COLO668 (cell line): ENCODE measurements around the gene PDE3A.

Experiments
- DNase-seq: peaks from one replicate; lab custom pipeline; 2025; ENCODE audit not compliant: unreplicated experiment; lab: John Stamatoyannopoulos, UW

The PDE3A gene

GRCh38 chr12:20490213-20490612, 121.9 kb downstream of the PDE3A start:
- DNase-seq, result no peak

DNA sequence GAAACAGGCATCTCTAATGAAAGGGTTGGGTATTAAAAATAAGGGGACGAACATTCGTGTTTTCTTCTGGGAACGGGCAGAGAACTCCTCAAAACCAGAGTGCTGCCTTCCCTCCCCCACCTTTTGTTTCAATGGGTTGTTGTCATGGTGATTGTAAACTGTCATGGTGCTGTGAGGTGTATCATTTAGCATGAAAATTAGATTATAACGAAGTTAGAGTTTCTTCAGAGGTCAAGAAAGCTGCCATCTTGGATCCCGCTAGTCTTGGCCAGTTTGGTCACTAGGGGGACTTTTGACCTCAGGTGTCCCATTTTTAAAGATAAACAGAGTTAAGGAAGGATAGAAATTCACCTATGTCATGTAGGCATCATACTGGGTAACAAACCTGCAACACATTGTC, 123.0 kb downstream of the PDE3A start:
- no peak for DNase-seq

- DNase-seq, result no peak
These were observed 124.0 kb downstream of the PDE3A start for GRCh38 chr12:20492251-20492760.

DNA sequence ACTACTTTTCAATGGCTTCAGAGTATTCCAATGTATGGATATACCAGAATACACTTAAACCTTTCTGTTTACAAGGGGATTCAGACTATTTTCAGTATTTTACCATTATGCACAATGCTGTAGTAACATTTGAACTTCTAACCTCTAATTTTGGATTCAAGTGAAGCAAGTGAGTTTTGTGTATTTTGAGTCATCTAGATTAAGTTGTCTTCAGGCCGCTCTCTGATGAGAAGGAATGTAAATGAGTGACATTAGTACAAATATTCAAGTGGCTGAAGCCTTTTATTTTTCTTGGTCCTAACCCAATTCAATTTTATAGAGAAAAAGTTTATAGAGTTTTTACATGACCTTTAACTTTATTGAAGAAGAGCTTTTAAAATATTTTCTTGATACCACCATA, 125.6 kb downstream of the PDE3A start:
- no peak for DNase-seq

DNA sequence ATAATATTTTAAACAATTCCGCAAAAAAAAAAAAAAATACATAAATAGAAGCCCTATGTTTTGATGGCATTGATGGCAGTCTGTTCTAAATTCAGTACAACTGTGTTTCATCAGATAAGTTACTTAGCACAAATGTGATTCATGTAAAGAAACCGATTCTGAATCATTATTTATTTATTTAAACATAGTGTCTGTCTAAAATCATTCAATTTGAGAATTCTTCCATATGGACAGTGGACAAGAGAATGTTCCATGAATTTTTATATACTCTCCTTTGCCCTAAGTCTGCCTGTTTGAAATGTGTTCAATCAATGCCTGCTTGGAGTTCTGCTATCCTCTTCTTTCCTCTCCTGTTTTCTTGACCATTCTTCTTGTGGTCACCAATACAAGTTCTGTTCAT, 126.5 kb downstream of the PDE3A start:
- no peak for DNase-seq

DNA sequence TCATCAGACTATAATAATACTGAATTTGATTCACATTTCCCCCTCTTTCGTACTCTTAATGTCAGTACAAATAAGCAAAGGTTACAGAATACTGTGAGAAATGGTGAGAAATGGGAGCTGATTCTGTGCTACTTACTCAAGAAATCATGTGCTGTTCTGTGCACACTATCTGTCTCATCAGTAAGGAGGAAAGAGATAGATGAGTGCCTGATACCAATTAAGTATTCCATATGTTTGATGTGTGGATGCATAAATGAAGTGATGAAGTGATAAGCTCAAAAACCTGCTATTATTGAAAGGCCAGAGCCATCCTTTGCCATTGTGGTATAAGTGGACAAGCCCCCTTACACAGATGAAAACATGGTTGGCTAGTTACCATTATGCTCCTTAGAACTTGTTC, 127.7 kb downstream of the PDE3A start:
- DNase-seq, result no peak

GRCh38 chr12:20497707-20498106, 129.4 kb downstream of the PDE3A start:
- DNase-seq, result no peak

- no peak for DNase-seq
These were observed 133.6 kb downstream of the PDE3A start for GRCh38 chr12:20501958-20502357.

GRCh38 chr12:20503858-20504257, 135.5 kb downstream of the PDE3A start:
- DNase-seq, result no peak

GRCh38 chr12:20505056-20505455, 136.7 kb downstream of the PDE3A start:
- no peak for DNase-seq

DNA sequence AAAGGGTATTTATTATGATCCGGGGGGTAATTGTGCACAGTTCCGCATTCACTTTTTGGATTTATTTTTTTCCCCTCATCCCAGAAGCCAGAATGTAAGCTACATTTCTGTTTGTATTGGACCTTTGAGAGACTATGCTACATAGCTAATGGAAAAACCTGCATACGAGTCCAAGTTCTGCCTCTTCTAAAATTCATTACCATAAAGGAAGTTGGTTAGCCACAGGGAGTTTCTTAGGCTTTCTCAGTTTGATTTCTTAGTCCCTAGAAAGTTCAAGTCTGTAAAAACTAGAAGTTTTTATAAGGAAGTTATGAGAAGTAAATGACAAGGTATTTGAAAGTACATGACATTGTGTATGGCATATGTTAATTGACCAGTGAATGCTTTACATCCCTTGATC, 138.7 kb downstream of the PDE3A start:
- DNase-seq, result no peak

DNA sequence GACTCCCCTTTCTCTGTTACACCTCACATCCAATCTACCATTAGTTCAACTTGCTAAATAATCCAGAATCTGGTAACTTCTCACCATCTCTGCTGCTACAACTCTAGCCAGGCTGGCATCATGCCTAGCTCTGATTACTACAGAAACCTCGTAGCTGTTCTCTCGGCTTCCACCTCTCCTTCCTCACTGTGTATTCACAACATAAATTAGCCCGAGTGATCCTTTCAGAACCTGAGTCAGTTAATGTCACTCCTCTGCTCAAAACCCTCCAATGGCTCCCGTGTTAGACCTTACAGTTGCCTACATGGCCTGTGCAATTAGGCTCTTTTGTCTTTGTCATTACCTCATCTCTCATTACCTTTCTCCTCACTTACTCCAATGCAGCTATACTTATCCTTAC, 139.4 kb downstream of the PDE3A start:
- DNase-seq, result no peak

DNA sequence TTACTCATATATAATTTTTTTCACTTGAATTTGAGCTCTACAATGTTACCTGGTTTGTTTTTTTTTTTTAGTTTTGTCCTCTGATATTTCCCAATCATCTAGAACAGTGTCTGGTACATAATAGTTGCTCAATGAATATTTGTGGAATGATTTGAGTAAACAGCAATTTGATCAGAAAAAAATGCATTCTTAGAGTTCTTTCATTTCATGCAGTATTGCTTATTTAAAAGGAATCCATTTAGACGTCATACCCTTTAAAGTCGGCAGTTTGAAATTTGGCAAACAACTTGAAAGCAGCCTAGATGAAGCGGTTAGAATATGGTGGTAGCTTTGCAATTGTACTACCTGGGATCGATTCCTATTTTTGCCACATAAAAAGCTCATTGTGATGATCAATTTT, 140.0 kb downstream of the PDE3A start:
- DNase-seq, result no peak

- DNase-seq, result no peak
These were observed 140.6 kb downstream of the PDE3A start for GRCh38 chr12:20508962-20509361.

DNA sequence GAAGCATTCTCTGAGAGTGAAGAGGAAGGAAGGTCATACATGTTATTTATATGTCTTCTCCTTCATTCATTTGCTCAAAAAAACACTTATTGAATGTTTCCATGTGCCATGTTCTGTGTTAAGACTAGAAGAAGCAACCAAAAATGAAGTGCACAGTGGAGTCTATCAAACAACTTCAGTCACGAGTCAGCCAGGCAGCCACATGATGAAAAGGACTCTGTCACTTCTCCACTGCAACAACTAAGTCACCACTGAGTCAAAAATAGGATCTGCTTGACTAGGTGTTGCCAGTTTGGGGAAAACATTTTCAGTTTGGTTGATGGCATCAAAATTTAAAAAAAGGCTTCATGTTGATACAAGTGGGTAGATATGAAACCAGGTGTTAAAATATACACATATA, 142.5 kb downstream of the PDE3A start:
- no peak for DNase-seq

DNA sequence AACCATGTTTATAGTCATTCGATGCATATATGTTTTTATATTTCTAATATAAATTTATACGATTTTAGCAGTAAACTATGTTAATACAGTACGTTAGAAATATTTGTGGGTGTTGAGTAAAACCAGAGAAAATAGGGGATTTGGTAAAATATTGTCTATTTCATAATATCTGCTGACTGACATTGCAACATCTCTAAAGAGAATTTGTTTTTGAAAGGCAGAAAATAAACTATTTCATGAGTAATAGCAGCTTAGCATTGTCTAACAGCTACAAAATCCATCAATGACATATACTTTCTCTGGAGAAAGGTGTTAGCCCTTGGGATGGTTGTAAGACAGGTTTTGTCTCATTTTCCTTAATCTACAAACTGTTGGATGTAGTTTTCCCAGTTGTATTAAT, 144.9 kb downstream of the PDE3A start:
- no peak for DNase-seq

DNA sequence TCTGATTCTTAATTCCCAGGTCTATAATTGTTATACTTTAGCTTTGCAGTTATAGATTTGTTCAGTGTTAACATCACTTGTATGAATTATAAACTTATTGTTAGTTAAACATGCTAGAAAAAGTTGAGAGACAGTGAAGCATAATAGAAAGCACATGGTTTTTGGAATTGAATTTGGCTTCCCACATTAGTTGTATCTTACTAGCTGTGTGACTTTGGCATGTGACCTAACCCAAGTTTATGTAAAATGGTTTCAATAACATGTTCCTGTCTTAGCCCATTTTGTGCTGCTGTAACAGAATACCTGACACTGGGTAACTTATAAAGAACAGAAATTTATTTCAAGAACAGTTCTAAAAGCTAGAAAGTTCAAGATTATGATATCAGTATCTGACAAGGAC, 146.3 kb downstream of the PDE3A start:
- no peak for DNase-seq

- no peak for DNase-seq
These were observed 152.2 kb downstream of the PDE3A start for GRCh38 chr12:20520532-20520931.

DNA sequence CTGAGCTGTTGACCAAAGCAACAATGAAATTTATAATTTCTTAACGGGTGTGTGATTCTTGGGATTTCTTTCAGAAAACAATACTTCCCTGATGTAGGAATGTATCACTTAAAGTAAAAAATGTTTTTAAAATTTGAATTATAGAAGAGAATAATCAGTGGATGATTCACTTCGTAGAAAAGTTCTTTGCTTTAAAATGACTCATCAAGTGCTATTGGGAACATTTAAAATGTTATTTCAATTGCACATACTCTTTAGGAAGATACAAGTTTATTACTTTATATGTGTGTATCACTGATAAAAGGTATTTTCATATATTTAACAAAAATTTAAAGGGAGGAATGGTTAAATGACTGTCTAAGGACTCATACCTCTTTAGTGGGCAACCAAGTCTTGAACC, 155.3 kb downstream of the PDE3A start:
- DNase-seq, result no peak

DNA sequence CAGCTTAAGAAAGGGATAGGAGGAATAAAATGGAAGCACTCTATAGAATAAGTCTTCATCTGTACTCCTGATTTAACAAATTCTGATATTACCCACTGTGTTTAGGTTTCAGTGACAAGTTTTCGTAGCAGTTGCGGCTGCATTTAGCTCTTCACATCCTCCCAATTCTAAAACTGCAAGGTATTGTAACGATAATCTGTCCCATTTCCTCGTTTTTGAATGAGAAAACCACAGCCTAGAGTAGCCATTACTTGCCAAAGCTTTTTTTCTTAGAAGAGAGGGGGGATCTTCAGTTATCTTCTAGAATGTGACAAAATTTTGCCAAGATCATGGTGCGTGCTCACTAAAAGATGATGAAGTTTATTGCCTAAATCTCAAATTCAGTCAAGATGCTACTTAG, 155.8 kb downstream of the PDE3A start:
- DNase-seq, result no peak

- no peak for DNase-seq
These were observed 156.8 kb downstream of the PDE3A start for GRCh38 chr12:20525064-20525610.

DNA sequence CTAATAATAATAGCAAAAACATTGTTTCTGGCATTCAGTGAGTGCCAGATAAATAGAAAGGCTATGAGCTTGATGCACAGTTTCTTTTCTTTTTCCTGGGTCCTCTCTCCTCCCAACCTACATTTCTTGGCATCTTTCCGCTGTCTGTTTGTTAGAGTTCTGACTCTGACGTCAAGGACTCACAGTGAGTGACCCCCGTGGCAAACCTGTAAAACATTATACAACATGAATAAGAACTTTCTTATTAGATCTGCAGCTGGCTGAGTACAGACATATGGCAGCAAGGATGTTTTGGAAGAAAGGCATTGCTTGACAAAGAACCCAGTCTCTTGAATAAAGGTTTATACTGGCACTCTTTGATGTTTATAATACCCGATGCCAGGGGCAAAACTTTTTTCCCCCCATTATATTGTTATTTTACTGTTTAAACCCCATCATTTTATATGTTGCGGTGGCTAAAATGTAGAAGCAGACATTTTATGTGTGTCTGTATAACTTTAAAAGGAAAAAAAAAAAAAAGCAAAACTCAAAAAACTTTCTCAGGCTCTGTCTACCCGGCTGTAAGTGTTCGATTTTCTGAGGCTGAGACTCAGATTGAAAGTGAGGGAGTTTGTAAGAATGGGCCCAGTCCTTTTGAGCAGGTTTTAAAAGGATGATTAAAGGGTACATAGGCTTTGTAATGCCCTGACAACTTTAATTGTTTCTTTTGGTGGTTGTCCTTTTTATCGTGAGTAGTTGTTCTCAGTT, 159.3 kb downstream of the PDE3A start:
- DNase-seq, result no peak

DNA sequence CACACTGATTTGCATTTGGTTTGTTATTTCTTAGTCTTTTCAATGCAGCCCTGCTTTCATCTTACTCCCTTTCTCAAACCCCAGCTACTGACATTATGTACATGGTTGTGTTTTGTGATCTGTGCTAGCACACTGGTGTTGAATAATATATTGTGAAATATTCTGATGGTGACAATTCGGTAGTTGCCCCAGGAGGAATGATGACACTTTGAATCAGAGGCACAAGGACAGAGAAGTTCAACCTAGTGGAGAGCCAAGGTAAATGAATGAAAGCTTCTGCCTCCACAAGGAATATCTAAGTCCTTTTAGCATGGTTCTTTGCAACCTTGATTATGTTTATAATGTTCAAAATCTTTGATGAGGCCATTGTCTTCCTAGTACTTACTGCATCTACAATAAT, 159.9 kb downstream of the PDE3A start:
- DNase-seq, result no peak
